Measurements from ENCODE around the gene KLKB1. TPM values are rescaled to one million over a fixed set of nuclear protein-coding genes. Genes with fewer than 3 reads are reported as not detected.

The KLKB1 gene
- total RNA-seq, 2 experiments from 2014 or later = not detected

- POLR2A ChIA-PET = interaction anchor here (0.8 kb wide), 1 partner anchor 10 kb away, joined by 5 read pairs; the partner anchor contains the start of gene CYP4V2
Measured at GRCh38 chr4:186201535-186202230, 25.6 kb upstream of the KLKB1 start.

GRCh38 chr4:186202490-186203140, 24.7 kb upstream of the KLKB1 start:
- no peaks in the 10 kb centered on the region for H3K27me3 Mint-ChIP-seq
- CTCF ChIA-PET = interaction anchor here (0.7 to 1.9 kb wide), 6 partner anchors 11 to 807 kb away, joined by 3 to 42 read pairs (median 5); partner anchors contain the start of genes CYP4V2, TLR3 and UFSP2
- no peak overlapping the region for H3K4me3 Mint-ChIP-seq
- peaks cover 25% of the 10 kb centered on the region for H3K4me1 Mint-ChIP-seq (ENCODE audit: low read depth)
- DNase-seq = no peak
- no peaks in the 10 kb centered on the region for H3K9me3 Mint-ChIP-seq
- intact Hi-C loops (cut with micrococcal nuclease) = loop anchor here (2.0 to 5.0 kb wide), 2 partner anchors 58 to 775 kb away; partner anchors contain the start of gene UFSP2
- H3K36me3 Mint-ChIP-seq = no peaks in the 10 kb centered on the region
- H3K27ac Mint-ChIP-seq = peak overlapping the region; percentile 78
- POLR2A ChIA-PET = interaction anchor here (0.8 kb wide), 1 partner anchor 11 kb away, joined by 5 read pairs; the partner anchor contains the start of gene CYP4V2

More at GRCh38 chr4:186201535-186202230, 25.6 kb upstream of the KLKB1 start:
- H3K27ac Mint-ChIP-seq = peak overlapping the region; percentile 26
- CTCF ChIA-PET = interaction anchor here (0.7 to 1.9 kb wide), 6 partner anchors 10 to 806 kb away, joined by 3 to 42 read pairs (median 5); partner anchors contain the start of genes CYP4V2, TLR3 and UFSP2
- intact Hi-C loops (cut with micrococcal nuclease) = loop anchor here (1.0 to 5.0 kb wide), 3 partner anchors 57 to 774 kb away; partner anchors contain the start of gene UFSP2
- peaks cover 27% of the 10 kb centered on the region for H3K4me1 Mint-ChIP-seq (ENCODE audit: low read depth)
- peak; percentile 83 for DNase-seq
- H3K4me3 Mint-ChIP-seq = peak overlapping the region; percentile 21
- H3K27me3 Mint-ChIP-seq = no peaks in the 10 kb centered on the region
- H3K36me3 Mint-ChIP-seq = peaks cover 3% of the 10 kb centered on the region
- no peaks in the 10 kb centered on the region for H3K9me3 Mint-ChIP-seq

DNA sequence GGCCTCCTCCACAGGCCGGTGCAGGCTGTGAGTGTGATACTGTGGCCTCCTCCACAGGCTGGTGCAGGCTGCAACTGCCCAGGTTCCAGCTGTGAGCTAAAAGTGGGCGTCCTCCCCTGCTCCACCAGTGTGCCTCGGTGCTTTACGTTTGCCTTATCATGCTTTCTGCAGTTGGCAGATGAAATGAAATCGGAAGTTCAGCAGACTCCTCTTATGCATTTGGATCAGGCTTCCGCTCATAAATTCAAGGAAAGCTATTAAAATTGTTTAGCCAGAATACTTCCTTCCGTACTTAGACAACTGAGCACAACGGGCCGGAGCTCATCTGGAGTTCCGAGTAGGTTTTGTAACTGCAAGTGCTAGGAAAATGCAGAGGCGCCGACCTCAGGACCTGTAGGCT, 23.9 kb upstream of the KLKB1 start:
- ChIA-PET POLR2A (interaction anchor here (1.9 kb wide), 1 partner anchor 11 kb away, joined by 15 read pairs; the partner anchor contains the start of gene CYP4V2), CTCF (interaction anchor here (1.0 to 1.7 kb wide), 5 partner anchors 8 to 136 kb away, joined by 3 to 19 read pairs (median 6); partner anchors contain the start of gene CYP4V2)
- H3K36me3 Mint-ChIP-seq = no peaks in the 10 kb centered on the region
- peak; percentile 37 for DNase-seq
- H3K4me3 Mint-ChIP-seq = peak overlapping the region; percentile 69
- no peaks in the 10 kb centered on the region for H3K9me3 Mint-ChIP-seq
- peak overlapping the region; percentile 78 for H3K27ac Mint-ChIP-seq
- intact Hi-C loops (cut with micrococcal nuclease) = loop anchor here (2.0 to 5.0 kb wide), 2 partner anchors 59 to 776 kb away; partner anchors contain the start of gene UFSP2
- no peaks in the 10 kb centered on the region for H3K27me3 Mint-ChIP-seq
- peaks cover 25% of the 10 kb centered on the region for H3K4me1 Mint-ChIP-seq (ENCODE audit: low read depth)

GRCh38 chr4:186204103-186204559, 23.2 kb upstream of the KLKB1 start:
- DNase-seq = peak; percentile 92
- Mint-ChIP-seq H3K4me1 (ENCODE audit: low read depth) (peaks cover 25% of the 10 kb centered on the region), H3K9me3 (peaks cover 5% of the 10 kb centered on the region), H3K27ac (peak overlapping the region; percentile 78), H3K36me3 (peaks cover 7% of the 10 kb centered on the region), H3K27me3 (no peaks in the 10 kb centered on the region), H3K4me3 (peak overlapping the region; percentile 69)
- CTCF ChIA-PET = interaction anchor here (1.0 to 1.7 kb wide), 5 partner anchors 7 to 136 kb away, joined by 3 to 19 read pairs (median 6); partner anchors contain the start of gene CYP4V2
- intact Hi-C loops (cut with micrococcal nuclease) = loop anchor here (1.0 to 5.0 kb wide), 3 partner anchors 13 to 808 kb away; partner anchors contain the start of genes ANKRD37, CYP4V2 and UFSP2
- POLR2A ChIA-PET = interaction anchor here (1.9 kb wide), 1 partner anchor 12 kb away, joined by 15 read pairs; the partner anchor contains the start of gene CYP4V2

- POLR2A ChIA-PET = interaction anchor here (1.9 kb wide), 1 partner anchor 13 kb away, joined by 15 read pairs; the partner anchor contains the start of gene CYP4V2
- intact Hi-C loops (cut with micrococcal nuclease) = loop anchor here (1.0 to 5.0 kb wide), 3 partner anchors 13 to 808 kb away; partner anchors contain the start of genes ANKRD37, CYP4V2 and UFSP2
- peak; percentile 17 for DNase-seq
- CTCF ChIA-PET = interaction anchor here (1.1 to 1.7 kb wide), 3 partner anchors 12 to 67 kb away, joined by 6 to 19 read pairs (median 7); partner anchors contain the start of gene CYP4V2
- Mint-ChIP-seq H3K4me1 (ENCODE audit: low read depth) (peaks cover 25% of the 10 kb centered on the region), H3K4me3 (peak overlapping the region; percentile 69), H3K27ac (peak overlapping the region; percentile 78), H3K27me3 (no peaks in the 10 kb centered on the region), H3K36me3 (peaks cover 12% of the 10 kb centered on the region), H3K9me3 (peaks cover 8% of the 10 kb centered on the region)
Measured at GRCh38 chr4:186204686-186205085, 22.6 kb upstream of the KLKB1 start.

GRCh38 chr4:186205156-186205555, 22.2 kb upstream of the KLKB1 start:
- H3K4me3 Mint-ChIP-seq = peak overlapping the region; percentile 30
- POLR2A ChIA-PET = no interaction called here

DNA sequence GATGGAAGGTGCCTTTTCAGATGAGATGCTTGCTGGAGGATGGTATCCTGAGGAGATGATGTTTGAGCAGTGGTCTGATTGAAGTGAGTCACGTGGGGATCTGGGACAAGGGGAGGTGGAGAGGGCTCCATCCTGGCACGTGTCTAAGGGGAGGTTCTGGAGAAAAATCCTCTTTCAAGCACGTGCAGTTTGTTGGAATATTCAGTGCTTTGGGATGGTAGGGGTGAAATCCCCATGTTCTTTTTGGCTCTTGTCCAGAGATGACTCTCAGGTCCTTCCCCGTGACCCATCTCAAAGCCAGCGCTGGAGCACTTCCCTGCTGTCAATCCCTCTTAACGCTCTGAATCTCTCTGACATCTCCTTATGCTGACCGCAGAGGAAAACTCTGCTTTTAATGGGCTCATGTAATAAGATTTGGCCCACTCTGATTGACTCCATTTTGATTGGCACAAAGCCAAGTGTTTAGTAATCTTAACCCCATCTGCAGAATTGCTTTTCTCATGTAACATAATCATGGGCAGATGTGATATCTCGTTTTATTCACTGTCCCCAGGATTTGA, 10.8 kb upstream of the KLKB1 start:
- no peak for DNase-seq
- POLR2A ChIA-PET = no interaction called here
- H3K9me3 Mint-ChIP-seq = no peaks in the 10 kb centered on the region

More at GRCh38 chr4:186205156-186205555, 22.2 kb upstream of the KLKB1 start:
- H3K27ac Mint-ChIP-seq = no peak overlapping the region
- H3K36me3 Mint-ChIP-seq = peaks cover 14% of the 10 kb centered on the region
- H3K9me3 Mint-ChIP-seq = peaks cover 8% of the 10 kb centered on the region
- peaks cover 25% of the 10 kb centered on the region for H3K4me1 Mint-ChIP-seq (ENCODE audit: low read depth)
- H3K27me3 Mint-ChIP-seq = no peaks in the 10 kb centered on the region
- CTCF ChIA-PET = interaction anchor here (1.0 kb wide), 1 partner anchor 13 kb away, joined by 3 read pairs; no protein-coding TSS in a partner anchor
- intact Hi-C loops (cut with micrococcal nuclease) = no loop called here
- no peak for DNase-seq

DNA sequence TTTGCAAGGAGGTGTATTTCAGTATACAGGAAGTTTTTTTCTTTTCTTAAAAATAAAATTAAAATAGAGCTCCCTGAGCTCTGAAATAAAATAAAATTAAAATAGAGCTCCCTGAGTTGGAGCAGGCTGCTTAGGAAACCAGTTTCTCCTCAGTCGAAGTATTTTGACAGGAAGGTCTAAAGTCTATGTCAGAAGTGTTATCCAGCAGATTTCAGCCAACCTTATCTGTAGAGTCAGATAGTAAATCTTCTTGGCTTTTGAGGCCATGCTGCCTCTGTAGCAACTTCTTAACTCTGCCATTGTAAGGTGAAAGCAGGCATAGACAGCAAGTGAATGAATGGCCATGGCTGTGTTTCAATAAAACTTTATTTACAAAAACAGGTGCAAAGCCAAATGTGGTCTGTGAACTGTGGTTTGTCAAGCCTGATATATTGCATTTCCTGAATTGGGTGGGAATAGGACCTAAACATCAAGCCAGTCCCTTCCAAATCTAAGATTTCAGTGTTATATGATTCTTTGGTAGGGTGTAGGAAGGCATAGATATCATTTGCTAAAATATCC, 9.5 kb upstream of the KLKB1 start:
- H3K9me3 Mint-ChIP-seq = no peaks in the 10 kb centered on the region
- ChIA-PET CTCF (no interaction called here), POLR2A (no interaction called here)
- no peak for DNase-seq
- H3K4me3 Mint-ChIP-seq = no peak overlapping the region
- intact Hi-C loops (cut with micrococcal nuclease) = no loop called here
- H3K27ac Mint-ChIP-seq = no peak overlapping the region
- H3K27me3 Mint-ChIP-seq = no peaks in the 10 kb centered on the region
- peaks cover under 1% of the 10 kb centered on the region for H3K36me3 Mint-ChIP-seq
- H3K4me1 Mint-ChIP-seq (ENCODE audit: low read depth) = no peaks in the 10 kb centered on the region

More for the DNA sequence above, 10.8 kb upstream of the KLKB1 start:
- no peaks in the 10 kb centered on the region for H3K4me1 Mint-ChIP-seq (ENCODE audit: low read depth)
- H3K27me3 Mint-ChIP-seq = no peaks in the 10 kb centered on the region
- intact Hi-C loops (cut with micrococcal nuclease) = no loop called here
- no peak overlapping the region for H3K4me3 Mint-ChIP-seq
- CTCF ChIA-PET = no interaction called here
- peaks cover 6% of the 10 kb centered on the region for H3K36me3 Mint-ChIP-seq
- H3K27ac Mint-ChIP-seq = no peak overlapping the region

DNA sequence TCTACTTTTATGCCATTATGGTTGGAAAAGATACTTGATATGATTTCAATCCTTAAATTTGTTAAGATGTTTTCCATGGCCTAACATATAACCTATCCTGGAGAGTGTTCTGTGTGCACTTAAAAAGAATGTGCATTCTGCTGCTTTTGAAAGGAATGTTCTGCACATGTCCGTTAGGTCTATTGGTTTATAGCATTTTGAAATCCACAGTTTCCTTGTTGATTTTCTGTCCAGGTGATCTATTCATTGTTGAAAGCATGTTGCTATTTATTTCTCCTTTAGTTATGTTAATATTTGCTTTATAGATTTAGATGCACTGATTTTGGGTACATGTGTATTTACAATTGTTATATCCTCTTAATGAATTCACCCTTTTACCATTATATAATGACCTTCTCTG, 5.7 kb upstream of the KLKB1 start:
- Mint-ChIP-seq H3K9me3 (peaks cover 19% of the 10 kb centered on the region), H3K36me3 (peaks cover 22% of the 10 kb centered on the region), H3K4me1 (ENCODE audit: low read depth) (no peaks in the 10 kb centered on the region), H3K4me3 (no peak overlapping the region), H3K27me3 (peaks cover 6% of the 10 kb centered on the region), H3K27ac (no peak overlapping the region)
- no peak for DNase-seq
- CTCF ChIA-PET = no interaction called here
- POLR2A ChIA-PET = no interaction called here
- intact Hi-C loops (cut with micrococcal nuclease) = no loop called here

- H3K9me3 Mint-ChIP-seq = peaks cover 23% of the 10 kb centered on the region
- peaks cover 6% of the 10 kb centered on the region for H3K27me3 Mint-ChIP-seq
- intact Hi-C loops (cut with micrococcal nuclease) = no loop called here
- no peak overlapping the region for H3K4me3 Mint-ChIP-seq
- ChIA-PET CTCF (interaction anchor here (0.7 kb wide), 1 partner anchor 13 kb away, joined by 3 read pairs; no protein-coding TSS in a partner anchor), POLR2A (no interaction called here)
- H3K4me1 Mint-ChIP-seq (ENCODE audit: low read depth) = no peaks in the 10 kb centered on the region
- DNase-seq = no peak
- H3K36me3 Mint-ChIP-seq = peaks cover 22% of the 10 kb centered on the region
- H3K27ac Mint-ChIP-seq = no peak overlapping the region
Measured at GRCh38 chr4:186225848-186226247, 1.5 kb upstream of the KLKB1 start.

- no peak for DNase-seq
- ChIA-PET POLR2A (no interaction called here), CTCF (interaction anchor here (0.7 kb wide), 1 partner anchor 14 kb away, joined by 3 read pairs; no protein-coding TSS in a partner anchor)
- Mint-ChIP-seq H3K27me3 (peaks cover 6% of the 10 kb centered on the region), H3K4me3 (no peak overlapping the region), H3K36me3 (peaks cover 22% of the 10 kb centered on the region), H3K27ac (no peak overlapping the region), H3K9me3 (peaks cover 23% of the 10 kb centered on the region), H3K4me1 (ENCODE audit: low read depth) (no peaks in the 10 kb centered on the region)
- intact Hi-C loops (cut with micrococcal nuclease) = no loop called here
Measured at GRCh38 chr4:186226521-186227189, 652 bp upstream of the KLKB1 start.

All from activated CD4-positive, alpha-beta memory T cell treated with anti-CD3 and anti-CD28 coated beads for 36 hours (primary cell).